Stomach (tissue), 4 donors: ENCODE data around the gene RPAP3.

Experiments used
- CTCF ChIP-seq, 7 experiments: fragments of 450-650 bp in 4 of 7; fragments of 200-600 bp in 3 of 7; sonication (generic) in 3 of 7; IDR thresholded peaks; one replicate each; pipeline ENCODE4 v1.5.1; 2016 to 2019; ENCODE audit warnings: antibody characterized with exemption in 7 of 7, control low read depth in 2 of 7, mild to moderate bottlenecking in 1 of 7
- POLR2A ChIP-seq, 4 donors: fragments of 450-650 bp; IDR thresholded peaks; one replicate each; pipeline ENCODE4 v1.6.1; 2016; ENCODE audit warnings: antibody characterized with exemption in 4 of 4, control low read depth in 2 of 4, mild to moderate bottlenecking in 1 of 4, moderate library complexity in 1 of 4
- POLR2AphosphoS5 ChIP-seq, 3 donors: sonication (generic); formaldehyde crosslinking; IDR thresholded peaks; one replicate each; pipeline ENCODE4 v1.6.1; 2016; ENCODE audit warnings: antibody characterized with exemption in 3 of 3

GRCh38 chr12:47731723-47732122 lies 25.9 kb upstream of the RPAP3 start:
- TF ChIP-seq CTCF (IDR thresholded peaks at IDR 0.05) (no peak), POLR2AphosphoS5 (IDR thresholded peaks at IDR 0.05) (no peak), POLR2A (IDR thresholded peaks at IDR 0.05) (no peak)
